ENCODE results near the gene SAFB.

- TF ChIP-seq, protein P1, sequence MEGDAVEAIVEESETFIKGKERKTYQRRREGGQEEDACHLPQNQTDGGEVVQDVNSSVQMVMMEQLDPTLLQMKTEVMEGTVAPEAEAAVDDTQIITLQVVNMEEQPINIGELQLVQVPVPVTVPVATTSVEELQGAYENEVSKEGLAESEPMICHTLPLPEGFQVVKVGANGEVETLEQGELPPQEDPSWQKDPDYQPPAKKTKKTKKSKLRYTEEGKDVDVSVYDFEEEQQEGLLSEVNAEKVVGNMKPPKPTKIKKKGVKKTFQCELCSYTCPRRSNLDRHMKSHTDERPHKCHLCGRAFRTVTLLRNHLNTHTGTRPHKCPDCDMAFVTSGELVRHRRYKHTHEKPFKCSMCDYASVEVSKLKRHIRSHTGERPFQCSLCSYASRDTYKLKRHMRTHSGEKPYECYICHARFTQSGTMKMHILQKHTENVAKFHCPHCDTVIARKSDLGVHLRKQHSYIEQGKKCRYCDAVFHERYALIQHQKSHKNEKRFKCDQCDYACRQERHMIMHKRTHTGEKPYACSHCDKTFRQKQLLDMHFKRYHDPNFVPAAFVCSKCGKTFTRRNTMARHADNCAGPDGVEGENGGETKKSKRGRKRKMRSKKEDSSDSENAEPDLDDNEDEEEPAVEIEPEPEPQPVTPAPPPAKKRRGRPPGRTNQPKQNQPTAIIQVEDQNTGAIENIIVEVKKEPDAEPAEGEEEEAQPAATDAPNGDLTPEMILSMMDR (IDR thresholded peaks at IDR 0.05): no peak
- TF ChIP-seq POLR2A (IDR thresholded peaks at IDR 0.05): no peak
Measured at GRCh38 chr19:5663904-5664303, 41.0 kb downstream of the SAFB start.

Measured in testis (tissue), 2 donors.